ENCODE data around the gene MAGI1.

MAGI1 gene

GRCh38 chr3:65820600-65820999 is 218.1 kb downstream of the MAGI1 start:
- Histone ChIP-seq H3K4me2 (no peak overlapping the region), H3K4me1 (ENCODE audit: low read depth, poor library complexity, severe bottlenecking) (no peaks in the 10 kb centered on the region), H3K36me3 (ENCODE audit: insufficient read depth) (no peaks in the 10 kb centered on the region), H3K4me3 (IDR thresholded peaks at IDR 0.05; ENCODE audit: insufficient read depth, low read depth, low read length) (no peak overlapping the region), H4K20me1 (ENCODE audit: insufficient read depth) (no peaks in the 10 kb centered on the region), H3K27me3 (ENCODE audit: insufficient read depth, low read depth) (no peaks in the 10 kb centered on the region), H2AFZ (ENCODE audit: low read depth) (no peak overlapping the region), H3K27ac (no peak overlapping the region), H3K79me2 (ENCODE audit: insufficient read depth, low read depth) (no peaks in the 10 kb centered on the region), H3K9ac (no peak overlapping the region)
- no peak for TF ChIP-seq CTCF (conservative IDR thresholded peaks at IDR 0.05; ENCODE audit: low read depth, low read length)

- no peak for TF ChIP-seq CTCF (conservative IDR thresholded peaks at IDR 0.05; ENCODE audit: low read depth, low read length)
- no peak overlapping the region for H3K4me3 ChIP-seq (IDR thresholded peaks at IDR 0.05; ENCODE audit: insufficient read depth, low read depth, low read length)
- no peak overlapping the region for H3K9ac ChIP-seq
- peaks cover 5% of the 10 kb centered on the region for H3K4me1 ChIP-seq (ENCODE audit: low read depth, poor library complexity, severe bottlenecking)
- no peak overlapping the region for H3K4me2 ChIP-seq
- H3K27ac ChIP-seq: no peak overlapping the region
- no peaks in the 10 kb centered on the region for H3K27me3 ChIP-seq (ENCODE audit: insufficient read depth, low read depth)
- H3K36me3 ChIP-seq (ENCODE audit: insufficient read depth): no peaks in the 10 kb centered on the region
- no peaks in the 10 kb centered on the region for H3K79me2 ChIP-seq (ENCODE audit: insufficient read depth, low read depth)
- no peaks in the 10 kb centered on the region for H4K20me1 ChIP-seq (ENCODE audit: insufficient read depth)
- no peak overlapping the region for H2AFZ ChIP-seq (ENCODE audit: low read depth)
Observed at GRCh38 chr3:65819896-65820295, 218.8 kb downstream of the MAGI1 start.

GRCh38 chr3:65817553-65818126 is 221.1 kb downstream of the MAGI1 start:
- no peak for TF ChIP-seq CTCF (conservative IDR thresholded peaks at IDR 0.05; ENCODE audit: low read depth, low read length)
- no peak overlapping the region for H3K27ac ChIP-seq
- H4K20me1 ChIP-seq (ENCODE audit: insufficient read depth): no peaks in the 10 kb centered on the region
- no peak overlapping the region for H3K4me2 ChIP-seq
- no peak overlapping the region for H2AFZ ChIP-seq (ENCODE audit: low read depth)
- H3K9ac ChIP-seq: no peak overlapping the region
- H3K4me1 ChIP-seq (ENCODE audit: low read depth, poor library complexity, severe bottlenecking): peaks cover 9% of the 10 kb centered on the region
- no peaks in the 10 kb centered on the region for H3K79me2 ChIP-seq (ENCODE audit: insufficient read depth, low read depth)
- no peak overlapping the region for H3K4me3 ChIP-seq (IDR thresholded peaks at IDR 0.05; ENCODE audit: insufficient read depth, low read depth, low read length)
- no peaks in the 10 kb centered on the region for H3K36me3 ChIP-seq (ENCODE audit: insufficient read depth)
- H3K27me3 ChIP-seq (ENCODE audit: insufficient read depth, low read depth): no peaks in the 10 kb centered on the region

GRCh38 chr3:65816208-65816607 is 222.5 kb downstream of the MAGI1 start:
- no peak for TF ChIP-seq CTCF (conservative IDR thresholded peaks at IDR 0.05; ENCODE audit: low read depth, low read length)
- H2AFZ ChIP-seq (ENCODE audit: low read depth): no peak overlapping the region
- H3K9ac ChIP-seq: no peak overlapping the region
- no peak overlapping the region for H3K27ac ChIP-seq
- no peak overlapping the region for H3K4me2 ChIP-seq
- no peaks in the 10 kb centered on the region for H4K20me1 ChIP-seq (ENCODE audit: insufficient read depth)
- no peaks in the 10 kb centered on the region for H3K27me3 ChIP-seq (ENCODE audit: insufficient read depth, low read depth)
- H3K4me1 ChIP-seq (ENCODE audit: low read depth, poor library complexity, severe bottlenecking): peaks cover 9% of the 10 kb centered on the region
- no peak overlapping the region for H3K4me3 ChIP-seq (IDR thresholded peaks at IDR 0.05; ENCODE audit: insufficient read depth, low read depth, low read length)
- H3K79me2 ChIP-seq (ENCODE audit: insufficient read depth, low read depth): no peaks in the 10 kb centered on the region
- H3K36me3 ChIP-seq (ENCODE audit: insufficient read depth): no peaks in the 10 kb centered on the region
